Lower leg skin (tissue), 3 donors: ENCODE data around the gene EEF2K.
A peak's percentile ranks its signal among the peaks of the same experiment; 100 is the strongest.

Experiments used
- CTCF ChIP-seq, 3 donors: fragments of 450-650 bp; IDR thresholded peaks; one replicate each; pipeline ENCODE4 v1.5.1; 2016; ENCODE audit warnings: antibody characterized with exemption in 3 of 3, mild to moderate bottlenecking in 3 of 3, moderate library complexity in 2 of 3
- POLR2A ChIP-seq, 2 donors: fragments of 450-650 bp; IDR thresholded peaks; one replicate each; pipeline ENCODE4 v1.6.1; 2016 to 2017; ENCODE audit warnings: antibody characterized with exemption in 2 of 2, mild to moderate bottlenecking in 1 of 2, moderate library complexity in 1 of 2

- TF ChIP-seq CTCF (IDR thresholded peaks at IDR 0.05): peak in 1 of 3 donors; percentile 81
- TF ChIP-seq POLR2A (IDR thresholded peaks at IDR 0.05): no peak
Measured at GRCh38 chr16:22195695-22196558, 10.2 kb upstream of the EEF2K start.
